Left ventricle myocardium inferior (tissue), 1 donor: ENCODE results near the gene SEC61G. TPM values are rescaled to one million over a fixed set of nuclear protein-coding genes. Genes with fewer than 3 reads are reported as not detected.

Experiments used
- DNase-seq: peaks from one replicate; pipeline ENCODE4 v3.0.0-alpha.2; 2020
- H3K27ac ChIP-seq: fragments of 200-600 bp; replicated peaks from 2 replicates; pipeline ENCODE4 v1.8.0; 2021
- H3K27me3 ChIP-seq: fragments of 200-600 bp; 2 replicates; pipeline ENCODE4 v1.8.0; 2021; ENCODE audit warnings: low read depth
- H3K36me3 ChIP-seq: fragments of 200-600 bp; 2 replicates; pipeline ENCODE4 v1.8.0; 2021
- H3K4me1 ChIP-seq: fragments of 200-600 bp; 2 replicates; pipeline ENCODE4 v1.8.0; 2021
- H3K4me3 ChIP-seq: fragments of 200-600 bp; 2 replicates; pipeline ENCODE4 v1.8.0; 2021; ENCODE audit warnings: mild to moderate bottlenecking, moderate library complexity
- H3K9me3 ChIP-seq: fragments of 200-600 bp; replicated peaks from 2 replicates; pipeline ENCODE4 v1.8.0; 2021
- CTCF ChIP-seq: fragments of 200-600 bp; IDR thresholded peaks from 2 replicates; pipeline ENCODE4 v1.8.0; 2021; ENCODE audit warnings: antibody characterized with exemption, mild to moderate bottlenecking, borderline replicate concordance
- intact Hi-C: fragments of 100-400 bp; cut with micrococcal nuclease; formaldehyde crosslinking; loops from one replicate; pipeline ENCODE4 v1.11.0; 2022
- total RNA-seq: library from RNA; stranded (reverse); fragmentation: NEBNext Ultra II Directional; extraction: Animal tissue kit (Norgen Biotek cat#: 25700); gene quantifications from one replicate; pipeline ENCODE4 v1.2.1, GENCODE V29; 2021
- donor health status: DM: no; HTN: yes; CAD: no; lungs with severe emphysema.

SEC61G gene
- total RNA-seq, 1 donor from 2014 or later: 103 TPM

GRCh38 chr7:54782829-54783228, 23.8 kb upstream of the SEC61G start:
- H3K36me3 ChIP-seq: no peaks in the 10 kb centered on the region
- H3K4me3 ChIP-seq: no peak overlapping the region
- H3K9me3 ChIP-seq: no peaks in the 10 kb centered on the region
- no peak for DNase-seq
- intact Hi-C loops: no loop called here
- H3K27ac ChIP-seq: no peak overlapping the region
- H3K27me3 ChIP-seq: peaks cover 8% of the 10 kb centered on the region
- no peak for TF ChIP-seq CTCF
- no peaks in the 10 kb centered on the region for H3K4me1 ChIP-seq

GRCh38 chr7:54782314-54782713, 23.3 kb upstream of the SEC61G start:
- intact Hi-C loops: no loop called here
- no peak for TF ChIP-seq CTCF
- no peaks in the 10 kb centered on the region for H3K36me3 ChIP-seq
- H3K9me3 ChIP-seq: no peaks in the 10 kb centered on the region
- no peak overlapping the region for H3K4me3 ChIP-seq
- H3K4me1 ChIP-seq: no peaks in the 10 kb centered on the region
- peaks cover 8% of the 10 kb centered on the region for H3K27me3 ChIP-seq
- DNase-seq: no peak
- H3K27ac ChIP-seq: no peak overlapping the region

GRCh38 chr7:54781134-54781920, 22.3 kb upstream of the SEC61G start:
- Histone ChIP-seq H3K27ac (no peak overlapping the region), H3K36me3 (no peaks in the 10 kb centered on the region), H3K27me3 (peaks cover 8% of the 10 kb centered on the region), H3K9me3 (no peaks in the 10 kb centered on the region), H3K4me3 (no peak overlapping the region), H3K4me1 (no peaks in the 10 kb centered on the region)
- no peak for TF ChIP-seq CTCF
- no peak for DNase-seq
- intact Hi-C loops: no loop called here

- H3K4me3 ChIP-seq: no peak overlapping the region
- no peak for TF ChIP-seq CTCF
- DNase-seq: no peak
- H3K27ac ChIP-seq: no peak overlapping the region
- intact Hi-C loops: no loop called here
- no peaks in the 10 kb centered on the region for H3K4me1 ChIP-seq
- H3K27me3 ChIP-seq: peaks cover 7% of the 10 kb centered on the region
- H3K36me3 ChIP-seq: no peaks in the 10 kb centered on the region
- H3K9me3 ChIP-seq: no peaks in the 10 kb centered on the region
Measured at GRCh38 chr7:54780490-54780889, 21.5 kb upstream of the SEC61G start.

GRCh38 chr7:54778696-54779540, 19.9 kb upstream of the SEC61G start:
- no peaks in the 10 kb centered on the region for H3K4me1 ChIP-seq
- no peaks in the 10 kb centered on the region for H3K27me3 ChIP-seq
- no peak overlapping the region for H3K4me3 ChIP-seq
- H3K36me3 ChIP-seq: no peaks in the 10 kb centered on the region
- no peak overlapping the region for H3K27ac ChIP-seq
- DNase-seq: no peak
- intact Hi-C loops: no loop called here
- no peaks in the 10 kb centered on the region for H3K9me3 ChIP-seq
- no peak for TF ChIP-seq CTCF
